Embryonic facial prominence (tissue), 1 donor: ENCODE measurements around the gene NDUFB4.
"Not testable (repeated sequence)": the region's sequence is repeated elsewhere in the genome, so short reads cannot be mapped to it uniquely, and the experiment has no call there.

Experiments
- DNase-seq: peaks from one replicate; pipeline ENCODE4 v3.0.0-alpha.2; 2016; ENCODE audit errors: extremely low spot score

NDUFB4 gene

GRCh38 chr3:120637851-120638559 is 41.9 kb downstream of the NDUFB4 start:
- DNase-seq: no peak

DNA sequence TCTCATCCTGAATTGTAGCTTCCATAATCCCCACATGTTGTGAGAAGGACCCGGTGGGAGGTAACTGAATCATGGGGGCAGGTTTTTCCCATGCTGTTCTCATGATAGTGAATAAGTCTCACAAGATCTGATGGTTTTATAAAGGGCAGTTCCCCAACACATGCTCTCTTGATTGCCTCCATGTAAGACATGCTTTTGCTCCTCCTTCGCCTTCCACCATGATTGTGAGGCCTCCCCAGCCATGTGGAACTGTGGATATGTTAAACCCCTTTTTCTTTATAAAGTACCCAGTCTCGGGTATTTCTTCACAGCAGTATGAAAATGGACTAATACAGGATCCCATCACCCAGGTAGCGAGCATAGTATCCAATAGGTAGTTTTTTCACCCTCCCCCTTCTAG is 42.7 kb downstream of the NDUFB4 start:
- not testable (repeated sequence) for DNase-seq

GRCh38 chr3:120640231-120640630 is 44.1 kb downstream of the NDUFB4 start:
- DNase-seq: no peak

DNA sequence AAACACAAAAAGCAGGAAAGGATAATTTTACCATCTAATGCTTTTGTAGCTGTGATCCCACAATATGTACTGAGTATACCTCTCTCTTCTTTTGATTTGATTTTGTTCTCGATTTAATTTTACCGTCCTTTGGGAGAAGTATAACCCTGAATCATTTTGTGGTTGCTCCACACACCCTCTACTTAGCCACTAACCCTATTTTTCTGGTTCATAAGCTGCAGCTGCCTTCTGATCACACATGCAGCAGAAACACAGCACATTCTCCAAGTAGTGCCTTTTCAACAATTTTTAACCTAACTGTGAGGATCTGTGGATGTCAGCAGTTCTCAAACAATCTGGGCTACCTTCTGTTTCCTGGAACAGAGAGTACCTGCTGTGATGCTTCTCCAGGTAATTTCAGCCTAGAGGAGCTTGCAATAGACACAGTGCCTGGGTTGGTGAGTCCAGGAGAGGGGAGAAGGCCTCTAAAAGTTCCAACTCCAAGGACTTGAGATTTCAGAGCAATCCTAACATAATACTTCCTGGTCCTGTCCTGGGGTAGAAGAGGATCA is 45.6 kb downstream of the NDUFB4 start:
- DNase-seq: no peak

DNA sequence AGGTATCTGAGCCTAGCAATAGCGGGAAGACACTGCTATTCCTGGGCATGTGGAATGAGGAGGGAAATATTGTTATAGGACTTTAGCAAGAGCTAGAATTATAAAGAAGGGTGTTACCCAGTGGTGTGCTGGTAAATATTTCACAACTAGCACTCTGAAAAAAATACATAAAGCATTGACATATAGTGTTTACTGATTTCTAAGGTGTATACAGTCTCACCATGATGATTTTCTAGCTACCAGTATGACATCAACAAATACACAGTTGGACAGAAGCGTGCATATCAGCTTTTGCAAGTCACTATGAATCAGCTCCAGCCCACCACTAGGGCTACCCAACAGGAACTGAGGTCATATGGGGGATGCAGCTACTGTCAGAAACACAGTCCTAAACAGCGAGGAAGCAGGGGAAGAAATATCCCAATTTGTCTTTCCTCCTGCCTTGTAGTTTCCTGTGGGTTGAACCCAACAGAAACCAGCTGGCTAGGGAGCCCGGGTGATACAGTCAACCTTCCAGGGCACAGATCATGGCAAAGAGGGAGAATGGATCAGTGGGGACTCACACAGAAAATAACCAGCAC is 46.3 kb downstream of the NDUFB4 start:
- DNase-seq: no peak

DNA sequence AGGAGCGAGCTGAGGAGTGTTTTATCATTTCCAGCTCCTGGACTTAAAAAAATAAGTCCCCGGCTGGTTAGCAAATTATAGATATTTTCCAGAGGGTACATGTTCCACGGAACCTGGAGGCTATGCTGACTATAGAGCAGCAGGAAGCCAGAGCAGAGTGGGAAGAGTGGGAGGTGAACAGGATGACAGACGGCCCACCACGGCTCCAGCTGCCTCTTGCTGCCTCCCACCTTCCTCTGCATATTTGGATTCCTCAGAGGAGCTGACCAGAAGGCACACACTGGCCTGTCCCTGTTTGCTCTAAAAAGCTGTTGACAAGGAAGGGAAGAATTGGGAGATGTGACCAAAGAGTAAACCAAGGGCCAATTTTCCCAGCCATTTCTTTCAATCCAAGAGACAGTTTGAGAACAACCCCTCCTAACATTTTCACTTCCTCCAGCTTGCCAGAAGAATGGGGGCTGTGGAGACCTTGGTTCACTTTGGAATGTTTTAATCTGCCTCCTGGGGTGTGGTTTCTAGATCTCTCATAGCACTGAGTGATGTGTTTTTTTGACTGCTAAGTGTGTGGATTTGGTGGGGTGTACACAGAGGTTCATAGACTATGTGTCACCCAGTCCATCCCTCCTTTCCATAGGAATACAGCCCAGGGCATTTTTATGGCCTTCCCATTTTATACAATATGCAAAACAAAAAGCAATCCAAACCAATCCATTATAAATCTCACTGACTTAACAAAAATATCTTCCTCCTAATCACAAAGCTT is 49.1 kb downstream of the NDUFB4 start:
- DNase-seq: no peak

DNA sequence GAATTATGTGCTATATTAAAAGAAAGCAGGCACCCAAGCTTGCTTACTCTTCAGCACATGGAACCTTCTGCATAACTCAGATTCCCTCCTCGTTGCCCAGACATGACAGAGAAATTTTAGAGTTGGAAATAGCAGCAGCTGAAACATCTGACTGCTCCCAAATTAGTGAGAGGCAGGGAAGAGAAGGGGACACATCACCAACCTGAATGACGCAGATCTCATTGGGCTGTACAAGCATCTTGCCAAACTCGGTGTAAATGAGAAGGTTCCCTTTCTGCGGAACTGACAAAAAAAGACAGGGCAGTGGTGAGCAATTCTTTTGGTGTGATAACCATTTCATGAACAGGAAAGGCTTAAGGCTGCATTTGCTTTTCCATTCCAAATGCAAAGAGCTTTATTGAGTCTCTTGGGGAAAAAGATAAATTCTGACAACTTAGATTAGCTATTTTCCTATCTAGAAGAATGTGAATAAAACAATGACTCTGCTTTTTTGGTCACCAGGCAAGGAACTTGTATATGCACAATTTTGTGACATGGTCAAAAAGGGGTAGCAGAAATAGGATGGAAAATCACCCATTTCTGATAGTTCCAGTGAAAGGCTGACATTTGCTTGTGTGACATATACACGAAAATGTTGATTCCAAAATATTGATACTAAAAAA is 50.8 kb downstream of the NDUFB4 start:
- no peak for DNase-seq

DNA sequence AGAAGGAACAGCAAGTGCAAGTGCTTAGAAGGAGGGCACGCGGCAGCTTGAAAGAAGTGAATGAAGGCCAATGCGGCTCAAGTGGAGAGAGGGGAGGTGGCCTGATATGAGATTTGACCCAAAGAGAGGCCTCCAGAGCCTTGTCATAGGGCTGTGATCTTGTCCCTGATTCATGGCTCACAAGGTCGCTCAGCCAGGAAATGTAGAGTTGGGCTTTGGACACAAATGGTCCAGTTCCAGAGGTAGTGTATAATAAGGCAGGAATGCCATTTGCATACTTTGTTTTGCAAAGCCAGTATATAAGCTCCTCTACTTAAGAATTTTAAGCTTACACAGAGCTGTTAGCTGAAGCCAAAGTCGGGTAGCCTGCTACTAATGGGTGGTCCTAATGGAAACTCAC is 52.2 kb downstream of the NDUFB4 start:
- no peak for DNase-seq

DNA sequence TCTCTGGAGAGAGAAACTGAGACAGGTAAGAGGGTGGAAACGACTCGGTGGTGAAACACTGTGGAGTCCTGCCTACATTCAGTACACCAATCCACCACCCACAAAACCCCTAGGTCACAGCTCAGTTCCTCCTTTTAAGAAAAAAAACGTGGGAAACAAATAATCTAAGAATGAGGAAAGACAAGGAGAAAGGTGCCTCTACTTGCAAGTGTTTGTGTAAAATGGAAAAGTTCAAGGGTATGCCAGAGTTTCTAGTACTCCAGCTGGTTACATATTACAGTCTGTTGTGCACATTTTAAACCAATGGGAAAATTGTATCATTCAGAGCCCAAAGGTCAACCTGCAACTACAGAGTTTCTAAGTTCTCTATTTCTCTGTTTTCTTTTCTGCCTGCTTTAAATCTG is 53.7 kb downstream of the NDUFB4 start:
- no peak for DNase-seq

- DNase-seq: no peak
Observed at GRCh38 chr3:120650311-120650710, 54.2 kb downstream of the NDUFB4 start.
